ENCODE measurements around the gene VPS9D1.

Gene VPS9D1

GRCh38 chr16:89710709-89711564 is 9.8 kb downstream of the VPS9D1 start:
- TF ChIP-seq CTCF (IDR thresholded peaks at IDR 0.05; ENCODE audit: low read depth, low read length), result no peak
- no peak overlapping the region for H3K4me3 ChIP-seq (replicated peaks in 1 of 2; ENCODE audit: low read depth in 2 of 2, low read length in 2 of 2)
- DNase-seq (ENCODE audit: low read depth in 2 of 2), result no peak

- no peak for TF ChIP-seq CTCF (IDR thresholded peaks at IDR 0.05; ENCODE audit: low read depth, low read length)
- no peak overlapping the region for H3K4me3 ChIP-seq (replicated peaks in 1 of 2; ENCODE audit: low read depth in 2 of 2, low read length in 2 of 2)
- DNase-seq (ENCODE audit: low read depth in 2 of 2), result no peak
Observed at GRCh38 chr16:89709716-89710432, 10.8 kb downstream of the VPS9D1 start.

- H3K4me3 ChIP-seq (replicated peaks in 1 of 2; ENCODE audit: low read depth in 2 of 2, low read length in 2 of 2), result no peak overlapping the region
- no peak for TF ChIP-seq CTCF (IDR thresholded peaks at IDR 0.05; ENCODE audit: low read depth, low read length)
- DNase-seq (ENCODE audit: low read depth in 2 of 2), result no peak
Observed at GRCh38 chr16:89709166-89709565, 11.5 kb downstream of the VPS9D1 start.

- no peak for DNase-seq (ENCODE audit: low read depth in 2 of 2)
- TF ChIP-seq CTCF (IDR thresholded peaks at IDR 0.05; ENCODE audit: low read depth, low read length), result no peak
- H3K4me3 ChIP-seq (replicated peaks in 1 of 2; ENCODE audit: low read depth in 2 of 2, low read length in 2 of 2), result no peak overlapping the region
Observed at GRCh38 chr16:89708481-89708931, 12.2 kb downstream of the VPS9D1 start.

GRCh38 chr16:89707695-89708094 is 13.0 kb downstream of the VPS9D1 start:
- no peak for DNase-seq (ENCODE audit: low read depth in 2 of 2)
- no peak for TF ChIP-seq CTCF (IDR thresholded peaks at IDR 0.05; ENCODE audit: low read depth, low read length)
- H3K4me3 ChIP-seq (replicated peaks in 1 of 2; ENCODE audit: low read depth in 2 of 2, low read length in 2 of 2), result no peak overlapping the region

GRCh38 chr16:89706518-89707260 is 14.0 kb downstream of the VPS9D1 start:
- H3K4me3 ChIP-seq (replicated peaks in 1 of 2; ENCODE audit: low read depth in 2 of 2, low read length in 2 of 2), result no peak overlapping the region
- no peak for TF ChIP-seq CTCF (IDR thresholded peaks at IDR 0.05; ENCODE audit: low read depth, low read length)
- DNase-seq (ENCODE audit: low read depth in 2 of 2), result no peak

All from cardiac fibroblast (primary cell).